IPS-18a (cell line): ENCODE data around the gene SOAT2.

ENCODE experiments used
- H3K27ac ChIP-seq: one replicate; pipeline ENCODE4 v1.5.1; 2013; ENCODE audit warnings: low read length
- H3K27me3 ChIP-seq: one replicate; pipeline ENCODE4 v1.6.1; 2013; ENCODE audit warnings: mild to moderate bottlenecking, low read length; ENCODE audit not compliant: control insufficient read depth, insufficient read depth
- H3K36me3 ChIP-seq: one replicate; pipeline ENCODE4 v1.6.1; 2013; ENCODE audit warnings: low read depth, low read length; ENCODE audit not compliant: control insufficient read depth
- H3K4me1 ChIP-seq: one replicate; pipeline ENCODE4 v1.6.1; 2013; ENCODE audit warnings: low read depth, low read length; ENCODE audit not compliant: control insufficient read depth
- H3K4me3 ChIP-seq: one replicate; pipeline ENCODE4 v1.5.1; 2013; ENCODE audit warnings: low read length
- H3K9ac ChIP-seq: one replicate; pipeline ENCODE4 v1.6.1; 2013; ENCODE audit warnings: mild to moderate bottlenecking, low read length, moderate library complexity
- H3K9me3 ChIP-seq: one replicate; pipeline ENCODE4 v1.6.1; 2013; ENCODE audit warnings: low read depth, low read length; ENCODE audit not compliant: control insufficient read depth

Gene SOAT2

GRCh38 chr12:53060721-53061276 lies 42.5 kb upstream of the SOAT2 start:
- Histone ChIP-seq H3K4me1 (no peaks in the 10 kb centered on the region), H3K27me3 (peaks cover 14% of the 10 kb centered on the region), H3K36me3 (no peaks in the 10 kb centered on the region), H3K27ac (no peak overlapping the region), H3K4me3 (no peak overlapping the region), H3K9me3 (no peaks in the 10 kb centered on the region), H3K9ac (no peak overlapping the region)

GRCh38 chr12:53061404-53062010 lies 41.8 kb upstream of the SOAT2 start:
- H3K4me3 ChIP-seq, result no peak overlapping the region
- H3K36me3 ChIP-seq, result no peaks in the 10 kb centered on the region
- no peaks in the 10 kb centered on the region for H3K4me1 ChIP-seq
- no peaks in the 10 kb centered on the region for H3K9me3 ChIP-seq
- no peak overlapping the region for H3K27ac ChIP-seq
- H3K27me3 ChIP-seq, result peaks cover 11% of the 10 kb centered on the region
- H3K9ac ChIP-seq, result no peak overlapping the region

GRCh38 chr12:53062011-53062961 lies 41.0 kb upstream of the SOAT2 start:
- Histone ChIP-seq H3K9me3 (no peaks in the 10 kb centered on the region), H3K4me1 (no peaks in the 10 kb centered on the region), H3K4me3 (no peak overlapping the region), H3K27ac (no peak overlapping the region), H3K27me3 (peaks cover 4% of the 10 kb centered on the region), H3K9ac (no peak overlapping the region), H3K36me3 (no peaks in the 10 kb centered on the region)

- Histone ChIP-seq H3K9me3 (no peaks in the 10 kb centered on the region), H3K36me3 (no peaks in the 10 kb centered on the region), H3K4me1 (no peaks in the 10 kb centered on the region), H3K4me3 (no peak overlapping the region), H3K27ac (no peak overlapping the region), H3K9ac (no peak overlapping the region), H3K27me3 (no peaks in the 10 kb centered on the region)
These were observed 40.1 kb upstream of the SOAT2 start for GRCh38 chr12:53062977-53063707.

GRCh38 chr12:53063708-53064612 lies 39.3 kb upstream of the SOAT2 start:
- no peaks in the 10 kb centered on the region for H3K9me3 ChIP-seq
- no peak overlapping the region for H3K27ac ChIP-seq
- H3K4me1 ChIP-seq, result no peaks in the 10 kb centered on the region
- no peak overlapping the region for H3K9ac ChIP-seq
- no peaks in the 10 kb centered on the region for H3K27me3 ChIP-seq
- no peak overlapping the region for H3K4me3 ChIP-seq
- H3K36me3 ChIP-seq, result no peaks in the 10 kb centered on the region

GRCh38 chr12:53064613-53065436 lies 38.5 kb upstream of the SOAT2 start:
- H3K9ac ChIP-seq, result no peak overlapping the region

GRCh38 chr12:53065470-53065869 lies 37.8 kb upstream of the SOAT2 start:
- Histone ChIP-seq H3K9me3 (no peaks in the 10 kb centered on the region), H3K9ac (no peak overlapping the region), H3K4me1 (no peaks in the 10 kb centered on the region), H3K27me3 (no peaks in the 10 kb centered on the region), H3K27ac (no peak overlapping the region), H3K36me3 (no peaks in the 10 kb centered on the region), H3K4me3 (no peak overlapping the region)

More at GRCh38 chr12:53064613-53065436, 38.5 kb upstream of the SOAT2 start:
- Histone ChIP-seq H3K27me3 (no peaks in the 10 kb centered on the region), H3K4me1 (no peaks in the 10 kb centered on the region), H3K27ac (no peak overlapping the region), H3K36me3 (no peaks in the 10 kb centered on the region), H3K4me3 (no peak overlapping the region), H3K9me3 (no peaks in the 10 kb centered on the region)

GRCh38 chr12:53065975-53066931 lies 37.0 kb upstream of the SOAT2 start:
- Histone ChIP-seq H3K27me3 (no peaks in the 10 kb centered on the region), H3K9ac (no peak overlapping the region), H3K9me3 (no peaks in the 10 kb centered on the region), H3K4me3 (no peak overlapping the region), H3K27ac (no peak overlapping the region), H3K4me1 (no peaks in the 10 kb centered on the region), H3K36me3 (no peaks in the 10 kb centered on the region)

- Histone ChIP-seq H3K4me1 (peaks cover 1% of the 10 kb centered on the region), H3K27ac (no peak overlapping the region), H3K27me3 (no peaks in the 10 kb centered on the region), H3K4me3 (no peak overlapping the region), H3K36me3 (no peaks in the 10 kb centered on the region), H3K9ac (no peak overlapping the region), H3K9me3 (no peaks in the 10 kb centered on the region)
These were observed 36.0 kb upstream of the SOAT2 start for GRCh38 chr12:53067074-53067992.
